ENCODE measurements around the gene CHRNA4. TPM values are rescaled to one million over a fixed set of nuclear protein-coding genes. Genes with fewer than 3 reads are reported as not detected.

Gene CHRNA4
- total RNA-seq, 3 donors from 2014 or later (not counting 1 experiment from before 2014, with no cell fraction given), result not detected

- DNase-seq, result no peak
These were observed 42.4 kb upstream of the CHRNA4 start for GRCh38 chr20:63403403-63404105.

GRCh38 chr20:63402860-63403220, 41.7 kb upstream of the CHRNA4 start:
- Mint-ChIP-seq H3K36me3 (no peaks in the 10 kb centered on the region), H3K27ac (no peak overlapping the region), H3K9me3 (no peaks in the 10 kb centered on the region), H3K27me3 (ENCODE audit: low read depth in 2 of 2) (no peaks in the 10 kb centered on the region), H3K4me1 (no peaks in the 10 kb centered on the region), H3K4me3 (no peak overlapping the region)
- Histone ChIP-seq H3K27me3 (ENCODE audit: control insufficient read depth, insufficient read depth, low read length) (no peaks in the 10 kb centered on the region), H3K9me3 (ENCODE audit: control insufficient read depth, insufficient read depth, low read length) (no peaks in the 10 kb centered on the region), H3K36me3 (ENCODE audit: control insufficient read depth, insufficient read depth, low read length) (no peaks in the 10 kb centered on the region), H3K27ac (ENCODE audit: low read length) (no peak overlapping the region), H3K4me1 (ENCODE audit: control insufficient read depth, insufficient read depth, low read length) (no peaks in the 10 kb centered on the region), H3K4me3 (ENCODE audit: low read length) (no peak overlapping the region)
- DNase-seq (no peak), ATAC-seq (no peak)
- 47% methylated on average over 9 of the region's 9 CpGs for WGBS (ENCODE audit: insufficient coverage)
- no peak for TF ChIP-seq CTCF (IDR thresholded peaks at IDR 0.05)
- intact Hi-C loops (cut with micrococcal nuclease), result no loop called here

More at GRCh38 chr20:63403403-63404105, 42.4 kb upstream of the CHRNA4 start:
- no peaks in the 10 kb centered on the region for H3K27me3 ChIP-seq (ENCODE audit: control insufficient read depth, insufficient read depth, low read length)
- Mint-ChIP-seq H3K4me1 (no peaks in the 10 kb centered on the region), H3K9me3 (no peaks in the 10 kb centered on the region), H3K36me3 (no peaks in the 10 kb centered on the region), H3K4me3 (no peak overlapping the region), H3K27ac (no peak overlapping the region), H3K27me3 (ENCODE audit: low read depth in 2 of 2) (no peaks in the 10 kb centered on the region)
- H3K4me1 ChIP-seq (ENCODE audit: control insufficient read depth, insufficient read depth, low read length), result no peaks in the 10 kb centered on the region
- no peak for TF ChIP-seq CTCF (IDR thresholded peaks at IDR 0.05)
- no peak overlapping the region for H3K4me3 ChIP-seq (ENCODE audit: low read length)
- intact Hi-C loops (cut with micrococcal nuclease), result no loop called here
- no peak overlapping the region for H3K27ac ChIP-seq (ENCODE audit: low read length)
- WGBS (ENCODE audit: insufficient coverage), result 91% methylated on average over 19 of the region's 19 CpGs
- no peaks in the 10 kb centered on the region for H3K36me3 ChIP-seq (ENCODE audit: control insufficient read depth, insufficient read depth, low read length)
- ATAC-seq, result no peak
- H3K9me3 ChIP-seq (ENCODE audit: control insufficient read depth, insufficient read depth, low read length), result no peaks in the 10 kb centered on the region

GRCh38 chr20:63402181-63402859, 41.2 kb upstream of the CHRNA4 start:
- no peaks in the 10 kb centered on the region for H3K27me3 Mint-ChIP-seq (ENCODE audit: low read depth in 2 of 2)
- no peak overlapping the region for H3K27ac Mint-ChIP-seq
- Histone ChIP-seq H3K36me3 (ENCODE audit: control insufficient read depth, insufficient read depth, low read length) (no peaks in the 10 kb centered on the region), H3K4me1 (ENCODE audit: control insufficient read depth, insufficient read depth, low read length) (no peaks in the 10 kb centered on the region), H3K4me3 (ENCODE audit: low read length) (no peak overlapping the region), H3K27ac (ENCODE audit: low read length) (no peak overlapping the region), H3K27me3 (ENCODE audit: control insufficient read depth, insufficient read depth, low read length) (no peaks in the 10 kb centered on the region), H3K9me3 (ENCODE audit: control insufficient read depth, insufficient read depth, low read length) (no peaks in the 10 kb centered on the region)
- no peaks in the 10 kb centered on the region for H3K36me3 Mint-ChIP-seq
- no peak for TF ChIP-seq CTCF (IDR thresholded peaks at IDR 0.05)
- no peak for ATAC-seq
- H3K4me3 Mint-ChIP-seq, result no peak overlapping the region
- H3K9me3 Mint-ChIP-seq, result no peaks in the 10 kb centered on the region
- no peak for DNase-seq
- intact Hi-C loops (cut with micrococcal nuclease), result no loop called here
- H3K4me1 Mint-ChIP-seq, result no peaks in the 10 kb centered on the region
- 69% methylated on average over 24 of the region's 24 CpGs for WGBS (ENCODE audit: insufficient coverage)

Measured in natural killer cell (primary cell).